ENCODE measurements around the gene CSNK1E. TPM values are rescaled to one million over a fixed set of nuclear protein-coding genes. Genes with fewer than 3 reads are reported as not detected.
"Not testable (repeated sequence)": the region's sequence is repeated elsewhere in the genome, so short reads cannot be mapped to it uniquely, and the experiment has no call there.

CSNK1E gene
- total and polyA plus RNA-seq, 2 donors, result 71.4 to 95.8 TPM

GRCh38 chr22:38347944-38348750 lies 30.9 kb upstream of the CSNK1E start:
- DNase-seq (ENCODE audit: extremely low spot score), result no peak
- Histone ChIP-seq H3K4me1 (ENCODE audit: insufficient read depth) (no peaks in the 10 kb centered on the region), H3K27ac (ENCODE audit: low read depth) (no peak overlapping the region), H3K36me3 (ENCODE audit: insufficient read depth) (no peaks in the 10 kb centered on the region), H3K4me3 (ENCODE audit: low read depth, low read length) (no peak overlapping the region)
- WGBS, result 69% methylated on average over 14 of the region's 14 CpGs

GRCh38 chr22:38347181-38347943 lies 30.1 kb upstream of the CSNK1E start:
- WGBS, result 51% methylated on average over 15 of the region's 15 CpGs
- H3K36me3 ChIP-seq (ENCODE audit: insufficient read depth), result no peaks in the 10 kb centered on the region
- H3K4me3 ChIP-seq (ENCODE audit: low read depth, low read length), result no peak overlapping the region
- H3K27ac ChIP-seq (ENCODE audit: low read depth), result no peak overlapping the region
- no peak for DNase-seq (ENCODE audit: extremely low spot score)
- H3K4me1 ChIP-seq (ENCODE audit: insufficient read depth), result no peaks in the 10 kb centered on the region

DNA sequence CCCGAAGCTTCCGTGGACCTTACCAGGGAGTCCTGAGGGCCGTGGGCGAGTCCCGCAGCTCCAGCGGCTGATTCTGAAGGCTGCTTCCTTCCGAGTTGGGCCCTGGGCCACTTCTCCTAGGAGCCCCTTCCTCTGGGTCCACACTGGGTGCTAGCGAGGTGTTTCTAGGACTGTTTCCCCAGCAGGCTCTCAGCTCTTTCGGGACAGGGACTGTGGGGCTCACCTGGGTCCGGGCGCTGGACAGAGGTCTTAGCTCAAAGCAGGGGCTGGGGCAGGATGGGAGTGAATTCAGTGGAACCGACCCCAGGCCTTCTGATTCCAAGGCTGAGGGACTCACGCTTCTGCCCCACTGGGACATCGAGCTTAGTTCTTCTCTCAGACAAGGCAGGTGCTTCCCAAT lies 29.3 kb upstream of the CSNK1E start:
- no peak overlapping the region for H3K27ac ChIP-seq (ENCODE audit: low read depth)
- H3K4me3 ChIP-seq (ENCODE audit: low read depth, low read length), result no peak overlapping the region
- H3K4me1 ChIP-seq (ENCODE audit: insufficient read depth), result no peaks in the 10 kb centered on the region
- no peaks in the 10 kb centered on the region for H3K36me3 ChIP-seq (ENCODE audit: insufficient read depth)
- DNase-seq (ENCODE audit: extremely low spot score), result no peak
- whole genome bisulfite sequencing, result 84% methylated on average over 14 of the region's 14 CpGs

- 94% methylated on average over 6 of the region's 6 CpGs for WGBS
- Histone ChIP-seq H3K36me3 (ENCODE audit: insufficient read depth) (no peaks in the 10 kb centered on the region), H3K4me3 (ENCODE audit: low read depth, low read length) (no peak overlapping the region), H3K4me1 (ENCODE audit: insufficient read depth) (no peaks in the 10 kb centered on the region), H3K27ac (ENCODE audit: low read depth) (no peak overlapping the region)
- no peak for DNase-seq (ENCODE audit: extremely low spot score)
Observed at GRCh38 chr22:38345782-38346181, 28.5 kb upstream of the CSNK1E start.

- DNase-seq (ENCODE audit: extremely low spot score); H3K27ac ChIP-seq (ENCODE audit: low read depth): not testable (repeated sequence)
- 95% methylated on average over 6 of the region's 6 CpGs for WGBS
Observed at GRCh38 chr22:38339893-38340292, 22.7 kb upstream of the CSNK1E start.

GRCh38 chr22:38338772-38339379 lies 21.6 kb upstream of the CSNK1E start:
- H3K4me3 ChIP-seq (ENCODE audit: low read depth, low read length), result no peak overlapping the region
- H3K27ac ChIP-seq (ENCODE audit: low read depth), result no peak overlapping the region
- H3K36me3 ChIP-seq (ENCODE audit: insufficient read depth), result no peaks in the 10 kb centered on the region
- no peak for DNase-seq (ENCODE audit: extremely low spot score)
- 93% methylated on average over 4 of the region's 4 CpGs for WGBS
- no peaks in the 10 kb centered on the region for H3K4me1 ChIP-seq (ENCODE audit: insufficient read depth)

More at GRCh38 chr22:38339893-38340292, 22.7 kb upstream of the CSNK1E start:
- H3K4me3 ChIP-seq (ENCODE audit: low read depth, low read length); H3K36me3 ChIP-seq (ENCODE audit: insufficient read depth); H3K4me1 ChIP-seq (ENCODE audit: insufficient read depth): not testable (repeated sequence)

- Histone ChIP-seq H3K36me3 (ENCODE audit: insufficient read depth) (no peaks in the 10 kb centered on the region), H3K4me1 (ENCODE audit: insufficient read depth) (no peaks in the 10 kb centered on the region), H3K27ac (ENCODE audit: low read depth) (no peak overlapping the region), H3K4me3 (ENCODE audit: low read depth, low read length) (no peak overlapping the region)
- 47% methylated on average over 9 of the region's 9 CpGs for WGBS
- no peak for DNase-seq (ENCODE audit: extremely low spot score)
Observed at GRCh38 chr22:38336699-38337098, 19.5 kb upstream of the CSNK1E start.

DNA sequence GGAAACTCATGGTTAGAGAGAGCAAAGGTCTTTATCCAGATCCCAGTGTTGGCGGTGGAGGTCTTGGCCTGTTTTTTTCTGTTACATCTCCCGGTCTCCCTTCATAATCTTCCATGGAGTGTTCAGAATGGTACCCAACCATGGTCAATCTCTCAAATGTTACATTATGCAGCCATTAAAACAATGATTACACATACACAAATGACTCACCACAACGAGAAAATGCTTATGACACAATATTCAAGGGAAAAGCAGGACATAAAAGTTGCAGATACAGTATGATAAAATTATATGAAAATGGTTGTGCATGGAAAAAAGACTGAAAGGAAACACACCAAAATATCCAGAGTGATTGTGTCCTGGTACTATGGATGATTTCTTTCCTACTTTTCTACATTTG lies 17.8 kb upstream of the CSNK1E start:
- H3K4me3 ChIP-seq (ENCODE audit: low read depth, low read length), result no peak overlapping the region
- no peak overlapping the region for H3K27ac ChIP-seq (ENCODE audit: low read depth)
- no peaks in the 10 kb centered on the region for H3K4me1 ChIP-seq (ENCODE audit: insufficient read depth)
- H3K36me3 ChIP-seq (ENCODE audit: insufficient read depth), result no peaks in the 10 kb centered on the region
- DNase-seq (ENCODE audit: extremely low spot score), result no peak
- WGBS, result 82% methylated on average over 3 of the region's 3 CpGs

DNA sequence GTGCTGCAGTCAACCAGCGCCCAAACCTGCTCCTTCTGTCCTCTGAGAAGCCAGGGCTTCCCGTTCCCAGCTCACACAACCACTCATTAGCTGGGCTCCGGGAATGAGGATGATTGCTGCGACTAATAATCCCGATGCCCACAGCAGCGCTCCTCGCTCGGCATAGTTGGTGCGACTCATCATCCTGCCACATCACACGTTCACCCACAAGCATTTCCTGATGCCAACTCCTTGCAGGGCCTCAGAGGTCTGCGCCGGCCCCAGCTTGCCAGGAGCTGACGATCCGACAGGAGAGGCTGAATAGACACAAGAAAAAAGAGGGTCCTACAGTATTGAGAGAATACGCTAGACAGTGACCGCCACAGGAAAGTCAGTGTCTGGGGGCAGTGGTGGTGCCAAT lies 10.6 kb upstream of the CSNK1E start:
- no peak for DNase-seq (ENCODE audit: extremely low spot score)
- Histone ChIP-seq H3K27ac (ENCODE audit: low read depth) (no peak overlapping the region), H3K4me1 (ENCODE audit: insufficient read depth) (no peaks in the 10 kb centered on the region), H3K4me3 (ENCODE audit: low read depth, low read length) (no peak overlapping the region), H3K36me3 (ENCODE audit: insufficient read depth) (no peaks in the 10 kb centered on the region)
- 84% methylated on average over 16 of the region's 16 CpGs for WGBS

GRCh38 chr22:38327396-38327795 lies 10.2 kb upstream of the CSNK1E start:
- WGBS, result 91% methylated on average over 7 of the region's 7 CpGs
- no peak for DNase-seq (ENCODE audit: extremely low spot score)
- Histone ChIP-seq H3K27ac (ENCODE audit: low read depth) (no peak overlapping the region), H3K36me3 (ENCODE audit: insufficient read depth) (no peaks in the 10 kb centered on the region), H3K4me3 (ENCODE audit: low read depth, low read length) (no peak overlapping the region), H3K4me1 (ENCODE audit: insufficient read depth) (no peaks in the 10 kb centered on the region)

GRCh38 chr22:38325587-38325986 lies 8.4 kb upstream of the CSNK1E start:
- WGBS, result 87% methylated on average over 6 of the region's 6 CpGs
- Histone ChIP-seq H3K36me3 (ENCODE audit: insufficient read depth) (no peaks in the 10 kb centered on the region), H3K4me1 (ENCODE audit: insufficient read depth) (no peaks in the 10 kb centered on the region), H3K4me3 (ENCODE audit: low read depth, low read length) (no peak overlapping the region), H3K27ac (ENCODE audit: low read depth) (no peak overlapping the region)
- DNase-seq (ENCODE audit: extremely low spot score), result no peak

DNA sequence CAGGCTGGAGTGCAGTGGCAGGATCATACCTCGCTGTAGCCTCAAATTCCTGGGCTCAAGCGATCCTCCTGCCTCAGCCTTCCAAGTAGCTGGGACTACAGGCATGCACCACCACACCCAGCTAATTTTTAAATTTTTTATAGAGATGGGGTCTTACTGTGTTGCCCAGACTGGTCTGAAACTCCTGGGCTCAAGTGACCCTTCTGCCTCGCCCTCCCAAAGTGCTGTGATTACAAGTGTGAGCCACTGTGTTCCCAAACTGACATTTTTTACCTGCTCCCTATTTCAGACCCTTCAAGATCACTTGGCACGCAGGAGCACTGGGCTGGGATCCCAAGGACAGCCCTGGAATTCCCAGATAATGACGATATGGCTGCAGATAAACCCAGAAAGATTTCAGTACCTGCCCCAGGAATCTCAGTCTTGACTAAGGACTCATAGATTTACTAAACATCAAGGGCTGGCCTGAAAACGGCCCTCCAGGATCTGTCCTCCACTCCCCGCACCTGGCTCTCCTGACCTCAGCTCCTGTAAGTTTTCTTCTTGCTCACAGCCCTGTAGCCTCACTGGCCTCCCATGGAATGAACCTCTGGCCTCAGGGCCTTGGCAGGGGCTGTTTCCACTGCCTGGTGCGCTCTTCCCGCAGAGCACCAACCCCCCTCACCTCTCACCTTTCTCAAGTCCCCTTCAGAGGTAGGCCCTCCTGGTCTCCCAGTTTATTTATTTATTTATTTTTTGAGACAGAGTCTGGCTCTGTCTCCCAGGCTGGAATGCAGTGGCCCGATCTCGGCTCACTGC lies 3.6 kb upstream of the CSNK1E start:
- Histone ChIP-seq H3K4me3 (ENCODE audit: low read depth, low read length) (no peak overlapping the region), H3K4me1 (ENCODE audit: insufficient read depth) (no peaks in the 10 kb centered on the region), H3K36me3 (ENCODE audit: insufficient read depth) (no peaks in the 10 kb centered on the region), H3K27ac (ENCODE audit: low read depth) (no peak overlapping the region)
- WGBS, result 92% methylated on average over 11 of the region's 11 CpGs
- no peak for DNase-seq (ENCODE audit: extremely low spot score)

All from urinary bladder (tissue), 4 donors.